DLD1 (cell line): ENCODE measurements around the gene RIPOR1.

ENCODE experiments used
- in situ Hi-C: cut with HindIII; loops from 2 replicates; pipeline ENCODE4 v1.10.0; 2017; ENCODE audit warnings: low sequenced_read_pairs

RIPOR1 gene

DNA sequence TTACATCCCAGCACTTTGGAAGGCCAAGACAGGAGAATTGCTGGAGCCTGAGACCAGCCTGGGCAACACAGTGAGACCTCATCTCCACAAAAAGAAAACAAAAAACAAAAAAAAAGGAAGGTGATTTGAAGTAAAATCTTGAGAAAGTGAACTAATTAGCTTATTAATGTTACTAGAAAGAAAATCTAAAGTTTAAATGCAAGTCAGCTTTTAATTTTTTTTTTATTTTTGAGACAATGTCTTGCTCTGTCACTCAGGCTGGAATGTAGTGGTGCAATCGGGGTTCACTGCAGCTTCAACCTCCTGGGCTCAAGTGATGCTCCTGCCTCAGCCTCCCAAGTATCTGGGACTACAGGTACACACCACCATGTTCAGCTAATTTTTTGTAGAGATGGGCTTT lies 30.2 kb downstream of the RIPOR1 start:
- in situ Hi-C loops = no loop called here

DNA sequence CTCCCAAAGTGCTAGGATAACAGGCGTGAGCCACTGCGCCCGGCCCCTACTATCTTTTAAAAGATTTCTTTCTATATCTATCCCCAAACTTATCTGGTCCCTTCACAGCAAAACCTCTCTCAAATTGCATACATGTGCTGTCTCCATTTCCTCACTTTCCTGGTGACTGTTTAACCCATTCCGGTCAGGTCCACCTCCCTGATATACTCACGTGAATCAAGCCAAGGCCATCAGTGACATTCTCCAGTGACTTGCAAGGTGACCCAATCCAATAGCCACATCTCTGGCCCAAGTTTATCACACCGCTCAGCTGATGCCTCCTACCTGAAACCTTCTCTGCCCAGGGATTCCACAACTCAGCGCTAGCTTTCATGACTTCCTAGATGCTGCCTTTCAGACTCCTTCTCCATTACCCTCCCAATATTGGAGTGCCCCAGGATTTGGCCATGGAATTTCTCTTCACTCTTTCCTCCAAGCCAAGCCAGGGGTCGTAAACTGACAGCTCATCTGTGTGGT lies 32.3 kb downstream of the RIPOR1 start:
- in situ Hi-C loops = no loop called here

DNA sequence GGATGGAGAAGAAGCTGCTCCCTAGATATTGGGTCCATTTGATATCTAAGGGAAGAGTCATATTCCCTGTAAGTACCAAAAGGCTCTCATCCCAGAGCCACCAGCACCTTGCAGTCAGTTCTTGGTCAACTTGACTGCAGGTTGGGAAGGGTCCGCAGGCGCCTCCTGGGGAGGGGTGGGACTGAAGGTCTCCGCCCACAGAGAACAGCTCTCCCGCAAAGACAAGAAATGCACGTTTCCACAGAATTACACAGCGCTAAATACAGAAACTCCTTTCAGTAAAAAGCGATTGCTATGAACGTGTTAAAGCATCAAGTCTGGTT lies 32.8 kb downstream of the RIPOR1 start:
- in situ Hi-C loops = no loop called here

- in situ Hi-C loops = no loop called here
Measured at GRCh38 chr16:67561824-67562525, 33.3 kb downstream of the RIPOR1 start.

- in situ Hi-C loops = no loop called here
Measured at GRCh38 chr16:67562526-67562917, 33.9 kb downstream of the RIPOR1 start, which contains the start of gene CTCF. CTCF (plus strand) TSS chr16:67562526; CDS start chr16:67610833, 48,307 bp downstream.

DNA sequence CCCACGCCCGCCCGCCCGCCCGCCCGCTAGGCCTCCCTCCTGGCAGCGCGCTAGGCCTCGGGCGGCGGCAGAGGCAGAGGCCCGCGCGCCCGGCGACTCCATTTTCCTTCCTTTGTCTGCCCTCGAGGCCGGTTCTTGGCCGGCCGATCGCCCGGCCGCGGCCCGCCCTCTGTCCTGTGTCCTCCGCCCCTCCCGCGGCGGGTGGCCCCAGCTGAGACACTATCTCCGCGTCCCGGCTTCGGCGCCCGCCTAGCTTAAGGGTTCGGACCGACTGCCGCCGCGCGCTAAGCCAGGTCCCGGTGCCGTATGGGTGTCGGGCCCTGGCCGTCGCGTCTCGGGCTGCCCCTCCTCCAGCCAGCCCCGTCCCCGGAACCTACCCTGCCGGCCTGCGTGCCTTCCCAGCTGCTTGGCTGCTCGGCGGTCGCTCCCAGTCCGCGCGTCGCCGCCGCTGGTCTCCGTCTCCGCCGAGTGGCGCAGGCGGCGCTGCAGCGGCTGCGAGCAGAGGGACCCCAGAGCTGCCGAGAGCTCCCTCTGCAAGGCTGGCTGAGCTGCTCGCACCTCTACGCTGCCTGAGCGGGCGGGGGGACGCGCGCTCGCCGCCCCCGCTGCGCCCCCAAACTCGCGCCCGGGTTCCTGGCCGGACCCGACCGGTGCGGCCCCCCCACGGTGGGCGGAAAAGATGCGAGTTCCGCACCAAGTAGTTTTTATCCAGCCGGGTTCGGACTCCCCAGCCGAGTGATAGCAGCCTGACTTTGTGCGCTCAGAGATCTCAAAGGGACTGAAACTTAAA lies 34.5 kb downstream of the RIPOR1 start:
- in situ Hi-C loops = no loop called here

DNA sequence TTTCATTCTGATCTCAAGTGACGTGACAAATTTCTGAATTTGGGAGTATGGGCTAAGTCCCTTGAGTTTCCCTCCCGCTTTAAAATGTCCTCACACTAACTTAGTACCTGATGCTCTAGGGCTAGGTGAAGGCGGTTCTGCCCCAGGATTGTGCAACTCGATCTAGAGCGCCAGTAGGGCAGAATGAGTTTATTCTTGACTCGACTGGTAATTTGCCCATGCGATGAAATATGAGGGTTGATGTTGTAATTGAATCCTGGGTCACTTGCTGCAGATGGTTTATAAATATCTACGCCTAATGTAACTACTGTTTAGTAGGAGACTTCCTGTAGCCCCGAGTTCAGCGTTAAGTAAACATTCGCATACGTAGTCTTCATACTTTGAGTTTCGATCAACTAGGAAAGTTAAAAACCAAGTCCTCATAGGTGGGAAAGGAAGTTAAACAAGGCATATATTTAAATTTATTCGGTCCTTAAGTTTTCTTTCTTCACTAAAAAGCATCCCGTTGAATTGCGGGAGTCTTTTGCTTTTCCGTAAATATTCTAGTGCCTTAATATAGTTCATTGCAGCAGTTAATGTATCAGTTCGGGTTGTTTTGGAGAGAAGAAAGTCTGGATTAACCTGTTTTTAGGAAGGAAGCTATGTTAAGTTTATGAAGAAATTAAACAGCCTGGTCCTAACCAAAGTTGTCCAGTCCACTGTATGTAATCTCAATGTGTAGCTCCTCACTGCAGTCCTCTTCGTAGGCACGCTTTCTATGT lies 35.3 kb downstream of the RIPOR1 start:
- in situ Hi-C loops = no loop called here

DNA sequence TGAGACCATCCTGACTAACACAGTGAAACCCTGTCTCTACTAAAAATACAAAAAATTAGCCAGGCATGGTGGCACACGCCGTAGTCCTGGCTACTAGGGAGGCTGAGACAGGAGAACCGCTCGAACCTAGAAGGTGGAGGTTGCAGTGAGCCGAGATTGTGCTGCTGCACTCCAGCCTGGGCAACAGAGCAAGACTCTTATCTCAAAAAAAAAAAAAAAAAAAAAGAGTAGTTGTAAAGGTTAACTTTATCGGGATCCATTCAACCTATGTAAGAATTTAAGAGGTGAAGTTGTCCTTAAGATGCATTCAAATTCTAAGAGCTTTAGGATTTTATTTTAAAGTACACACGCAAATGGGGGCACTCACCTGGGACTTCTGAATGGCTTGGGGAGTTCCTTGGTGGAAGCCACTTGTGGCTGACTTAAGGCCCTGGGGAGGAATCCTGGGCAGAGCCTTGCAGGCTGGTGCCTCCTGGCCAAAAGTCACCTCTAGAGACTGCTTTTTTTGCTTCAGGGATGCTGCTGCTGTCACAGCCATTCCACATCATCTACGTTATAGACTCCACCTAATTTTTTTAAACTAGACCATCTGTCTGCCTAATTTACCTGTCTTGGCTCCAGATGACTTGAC lies 37.0 kb downstream of the RIPOR1 start:
- in situ Hi-C loops = no loop called here

- in situ Hi-C loops = no loop called here
Measured at GRCh38 chr16:67571464-67571863, 42.8 kb downstream of the RIPOR1 start.

GRCh38 chr16:67571981-67572431 lies 43.4 kb downstream of the RIPOR1 start:
- in situ Hi-C loops = no loop called here

DNA sequence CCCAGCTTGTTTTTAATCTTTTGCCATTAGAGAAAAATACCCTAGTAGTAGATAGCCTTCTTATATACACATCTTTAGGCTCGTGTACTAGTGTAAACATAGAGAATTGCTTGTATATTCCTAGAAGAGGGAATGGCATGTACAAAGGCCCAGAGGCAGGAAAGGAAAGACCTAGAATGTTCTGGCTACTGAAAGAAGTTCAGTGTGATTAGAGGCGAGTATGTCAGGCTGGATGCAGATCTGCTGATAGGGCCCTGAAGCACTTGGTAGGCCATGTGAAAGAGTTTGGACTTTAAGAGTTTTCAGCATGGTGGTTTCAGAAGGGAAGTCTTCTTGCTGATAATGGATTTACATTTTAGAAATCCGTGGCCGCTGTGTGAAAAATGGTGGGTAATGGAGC lies 51.1 kb downstream of the RIPOR1 start:
- in situ Hi-C loops = loop anchor here (25.0 kb wide), 1 partner anchor 108 kb away; no protein-coding TSS in a partner anchor

DNA sequence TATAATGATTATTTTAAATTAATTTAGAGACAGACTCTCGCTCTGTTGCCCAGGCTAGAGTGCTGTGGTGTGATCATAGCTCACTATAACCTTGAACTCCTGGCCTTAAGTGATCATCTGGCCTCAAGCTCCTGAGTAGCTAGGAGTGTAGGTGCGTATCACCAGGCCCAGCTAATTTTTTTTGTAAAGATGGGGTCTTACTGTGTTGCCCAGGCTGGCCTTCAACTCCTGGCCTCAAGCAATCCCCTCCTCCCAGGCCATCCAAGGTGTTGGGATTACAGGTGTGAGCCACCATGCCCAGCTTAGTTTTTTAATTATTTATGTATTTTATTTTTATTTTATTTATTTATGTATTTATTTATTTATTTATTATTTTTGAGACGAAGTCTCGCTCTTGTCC lies 51.6 kb downstream of the RIPOR1 start:
- in situ Hi-C loops = loop anchor here (25.0 kb wide), 1 partner anchor 107 kb away; no protein-coding TSS in a partner anchor

DNA sequence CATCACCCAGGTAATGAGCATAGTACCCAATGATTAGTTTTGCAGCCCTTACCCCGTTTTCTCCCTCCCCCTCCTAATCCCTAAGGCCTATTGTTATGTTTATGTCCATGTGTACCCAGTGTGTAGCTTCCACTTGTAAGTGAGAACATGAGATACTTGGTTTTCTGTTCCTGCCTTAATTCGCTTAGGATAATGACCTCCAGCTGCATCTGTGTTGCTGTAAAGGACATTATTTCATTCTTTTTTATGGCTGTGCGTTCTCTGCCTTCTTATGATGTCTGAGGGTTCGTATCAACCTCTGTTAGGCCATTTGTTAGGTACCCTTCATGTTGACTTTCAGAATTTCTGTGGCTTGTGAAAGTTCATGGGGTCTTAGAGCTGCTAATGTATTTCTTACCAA lies 64.7 kb downstream of the RIPOR1 start:
- in situ Hi-C loops = loop anchor here (25.0 kb wide), 1 partner anchor 94 kb away; no protein-coding TSS in a partner anchor

- in situ Hi-C loops = loop anchor here (25.0 kb wide), 1 partner anchor 94 kb away; no protein-coding TSS in a partner anchor
Measured at GRCh38 chr16:67593701-67594100, 65.1 kb downstream of the RIPOR1 start.

DNA sequence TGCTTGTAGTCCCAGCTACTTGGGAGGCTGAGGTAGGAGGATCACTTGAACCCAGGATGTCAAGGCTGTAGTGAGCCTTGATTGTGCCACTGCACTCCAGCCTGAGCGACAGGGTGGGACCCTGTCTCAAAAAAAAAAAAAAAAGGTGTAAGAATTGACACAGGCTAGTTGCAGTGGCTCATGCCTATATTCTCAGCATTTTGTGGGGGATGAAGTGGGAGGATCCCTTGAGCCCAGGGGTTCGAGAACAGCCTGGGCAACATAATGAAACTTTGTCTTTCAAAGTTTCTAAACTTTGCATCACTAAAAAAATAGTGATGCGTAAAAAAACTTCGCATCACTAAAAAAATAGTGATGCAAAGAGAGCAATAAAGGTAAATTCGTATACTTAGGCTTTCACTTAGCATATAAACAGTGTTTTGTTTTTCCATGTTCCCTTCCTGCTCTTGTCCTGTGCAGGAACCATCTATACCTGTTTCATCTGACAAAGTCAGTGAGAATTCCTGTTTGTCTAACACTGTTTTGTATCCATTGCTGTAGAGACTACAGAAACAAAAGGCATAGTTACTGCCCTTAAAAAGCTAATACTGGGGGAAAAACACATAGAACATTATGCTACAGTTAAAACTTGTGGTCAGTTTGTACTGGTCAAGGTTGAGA lies 65.8 kb downstream of the RIPOR1 start:
- in situ Hi-C loops = loop anchor here (25.0 kb wide), 1 partner anchor 93 kb away; no protein-coding TSS in a partner anchor

DNA sequence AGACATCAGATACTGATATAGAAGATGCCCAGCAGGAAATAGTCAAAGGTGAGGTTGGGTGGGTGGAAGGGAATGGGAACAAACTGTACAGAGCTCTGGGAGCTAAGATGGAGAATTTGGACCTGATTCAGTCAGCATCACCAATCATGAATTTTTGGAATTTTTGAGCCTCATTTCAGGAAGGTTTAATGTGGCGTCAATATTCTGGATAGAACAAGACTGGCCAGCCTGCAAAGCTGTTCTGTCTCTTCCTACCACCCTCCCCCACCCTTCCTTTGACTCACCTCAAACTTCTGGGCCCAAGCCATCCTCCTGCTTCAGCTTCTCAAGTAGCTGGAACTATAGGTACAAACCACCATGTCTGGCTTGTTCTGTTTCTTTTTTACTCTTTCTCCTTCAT lies 66.3 kb downstream of the RIPOR1 start:
- in situ Hi-C loops = loop anchor here (25.0 kb wide), 1 partner anchor 92 kb away; no protein-coding TSS in a partner anchor
